ENCODE measurements around the gene GCGR.

- no peak for TF ChIP-seq POLR2A (IDR thresholded peaks at IDR 0.05)
- TF ChIP-seq CTCF (IDR thresholded peaks at IDR 0.05), result no peak
Measured at GRCh38 chr17:81824595-81824994, 20.6 kb downstream of the GCGR start.

All from body of pancreas (tissue), 4 donors.